HEK293T (cell line): Measurements from ENCODE around the gene ZNF536.

Experiments used
- BHLHE40 ChIP-seq: fragments of 450-650 bp; IDR thresholded peaks from 2 replicates; pipeline ENCODE4 v1.6.1; 2016; ENCODE audit warnings: mild to moderate bottlenecking, moderate library complexity, borderline replicate concordance
- ELF4 ChIP-seq: fragments of 450-650 bp; IDR thresholded peaks from 2 replicates; pipeline ENCODE4 v1.6.1; 2017; ENCODE audit warnings: antibody characterized with exemption
- FOXA1 ChIP-seq: fragments of 450-650 bp; IDR thresholded peaks from 2 replicates; pipeline ENCODE4 v1.6.1; 2016; ENCODE audit warnings: mild to moderate bottlenecking
- HDGF ChIP-seq: fragments of 450-650 bp; IDR thresholded peaks from 2 replicates; pipeline ENCODE4 v1.6.1; 2017; ENCODE audit warnings: antibody characterized with exemption, borderline replicate concordance
- PKNOX1 ChIP-seq: fragments of 450-650 bp; IDR thresholded peaks from 2 replicates; pipeline ENCODE4 v1.6.1; 2016
- SP1 ChIP-seq: fragments of 450-650 bp; IDR thresholded peaks from 2 replicates; pipeline ENCODE4 v1.6.1; 2017
- SUZ12 ChIP-seq: fragments of 450-650 bp; IDR thresholded peaks from 2 replicates; pipeline ENCODE4 v1.6.1; 2016; ENCODE audit warnings: mild to moderate bottlenecking

DNA sequence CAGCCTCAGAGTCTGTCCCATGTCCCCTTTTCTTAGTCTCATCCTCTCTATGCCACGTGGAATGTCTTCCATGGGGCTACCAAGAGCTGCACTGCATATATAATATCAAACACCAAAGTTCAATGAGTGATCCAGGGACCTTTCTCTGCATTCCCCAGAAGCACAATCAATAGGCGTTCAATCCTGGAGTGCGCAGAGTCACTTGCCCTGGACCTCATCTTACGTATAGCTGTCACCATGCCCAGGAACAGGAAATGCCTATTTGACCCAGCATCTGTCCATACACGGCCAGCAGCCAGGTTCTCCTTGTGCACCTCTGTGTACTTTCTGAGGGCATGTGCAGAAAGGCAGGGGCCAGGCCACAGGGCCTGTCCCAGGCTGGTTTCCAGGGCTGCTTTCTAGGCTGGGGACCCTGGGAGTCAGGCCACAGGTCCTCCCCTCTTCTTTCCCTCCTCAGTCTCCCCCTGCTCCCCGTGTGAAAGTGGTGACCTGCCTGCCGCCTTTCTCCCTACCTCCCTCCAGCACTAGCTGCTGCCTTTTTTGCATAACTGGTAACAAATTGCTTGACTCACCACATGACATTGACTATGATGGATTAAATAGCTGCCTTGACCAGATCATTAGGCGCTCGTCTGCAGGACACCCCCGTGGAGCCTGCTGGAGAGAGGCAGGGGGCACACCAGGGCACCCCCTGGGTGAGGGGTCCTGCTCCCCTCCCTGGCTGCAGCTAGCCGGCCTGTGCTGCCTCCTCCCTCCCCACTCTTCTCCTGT, 222.0 kb downstream of the ZNF536 start:
- no peak for TF ChIP-seq FOXA1
- TF ChIP-seq HDGF = no peak
- no peak for TF ChIP-seq SP1
- TF ChIP-seq BHLHE40 = no peak
- no peak for TF ChIP-seq SUZ12
- TF ChIP-seq PKNOX1 = no peak
- TF ChIP-seq ELF4 = no peak
